Measurements from ENCODE around the gene BEGAIN. TPM values are rescaled to one million over a fixed set of nuclear protein-coding genes. Genes with fewer than 3 reads are reported as not detected.

BEGAIN gene
- total RNA-seq, 4 donors from 2014 or later: 0.22 to 1.3 (median 0.50) TPM; not detected in 1

DNA sequence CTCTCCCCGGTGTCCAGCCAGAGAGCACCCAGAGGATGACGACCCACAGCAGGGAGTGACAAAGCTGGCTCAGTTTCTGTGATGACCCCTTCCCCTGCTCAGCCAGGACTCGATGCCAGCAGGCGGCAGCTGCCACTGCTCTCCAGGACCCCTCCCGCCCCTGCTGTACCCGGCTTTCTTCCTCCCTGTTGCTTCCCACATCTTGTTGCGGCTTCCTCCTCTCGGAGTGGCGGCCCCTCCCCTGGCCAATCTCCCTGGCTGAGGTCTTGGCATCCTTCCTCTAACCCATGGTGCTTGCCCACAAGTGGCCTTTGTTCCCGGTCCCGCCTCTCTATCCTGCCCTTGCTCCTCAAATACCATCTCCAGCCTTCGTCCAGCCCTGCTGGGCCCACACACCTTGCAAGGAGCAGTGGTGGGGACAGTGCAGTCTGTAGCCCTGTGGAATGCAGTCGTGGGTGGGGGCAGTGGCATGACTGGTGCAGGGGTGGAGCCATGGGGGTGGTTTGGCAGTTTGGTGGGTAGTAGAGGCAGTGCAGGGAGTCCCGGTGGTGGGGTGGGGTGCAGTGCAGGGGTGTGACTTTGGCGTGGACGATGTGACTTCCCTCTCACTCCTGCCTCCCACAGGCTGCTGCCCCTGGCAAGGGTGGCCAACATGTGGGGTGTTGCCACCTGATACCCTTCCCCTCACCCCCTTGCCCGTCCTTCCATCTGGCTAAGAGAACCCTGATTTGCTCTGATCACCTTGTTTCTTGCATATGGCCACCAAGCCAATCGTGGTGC is 16.3 kb upstream of the BEGAIN start:
- DNase-seq: no peak
- 75 to 82% methylated on average over 16 to 18 of the region's 18 CpGs for WGBS, 2 donors
- Histone ChIP-seq H3K9me3 (no peaks in the 10 kb centered on the region), H3K4me3 (replicated peaks in 1 of 3) (no peak overlapping the region), H3K27ac (no peak overlapping the region), H3K36me3 (no peaks in the 10 kb centered on the region), H3K27me3 (no peaks in the 10 kb centered on the region), H3K4me1 (no peaks in the 10 kb centered on the region)
- intact Hi-C loops (cut with DNase I): no loop called here
- TF ChIP-seq, protein P1, sequence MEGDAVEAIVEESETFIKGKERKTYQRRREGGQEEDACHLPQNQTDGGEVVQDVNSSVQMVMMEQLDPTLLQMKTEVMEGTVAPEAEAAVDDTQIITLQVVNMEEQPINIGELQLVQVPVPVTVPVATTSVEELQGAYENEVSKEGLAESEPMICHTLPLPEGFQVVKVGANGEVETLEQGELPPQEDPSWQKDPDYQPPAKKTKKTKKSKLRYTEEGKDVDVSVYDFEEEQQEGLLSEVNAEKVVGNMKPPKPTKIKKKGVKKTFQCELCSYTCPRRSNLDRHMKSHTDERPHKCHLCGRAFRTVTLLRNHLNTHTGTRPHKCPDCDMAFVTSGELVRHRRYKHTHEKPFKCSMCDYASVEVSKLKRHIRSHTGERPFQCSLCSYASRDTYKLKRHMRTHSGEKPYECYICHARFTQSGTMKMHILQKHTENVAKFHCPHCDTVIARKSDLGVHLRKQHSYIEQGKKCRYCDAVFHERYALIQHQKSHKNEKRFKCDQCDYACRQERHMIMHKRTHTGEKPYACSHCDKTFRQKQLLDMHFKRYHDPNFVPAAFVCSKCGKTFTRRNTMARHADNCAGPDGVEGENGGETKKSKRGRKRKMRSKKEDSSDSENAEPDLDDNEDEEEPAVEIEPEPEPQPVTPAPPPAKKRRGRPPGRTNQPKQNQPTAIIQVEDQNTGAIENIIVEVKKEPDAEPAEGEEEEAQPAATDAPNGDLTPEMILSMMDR (IDR thresholded peaks at IDR 0.05): no peak
- no peak for TF ChIP-seq POLR2A (IDR thresholded peaks at IDR 0.05)

GRCh38 chr14:100602621-100603230 is 15.5 kb upstream of the BEGAIN start:
- intact Hi-C loops (cut with DNase I): no loop called here
- no peaks in the 10 kb centered on the region for H3K4me1 ChIP-seq
- no peak overlapping the region for H3K27ac ChIP-seq
- TF ChIP-seq, protein P1 (IDR thresholded peaks at IDR 0.05): no peak
- no peak for TF ChIP-seq POLR2A (IDR thresholded peaks at IDR 0.05)
- H3K4me3 ChIP-seq (replicated peaks in 1 of 3): no peak overlapping the region
- no peaks in the 10 kb centered on the region for H3K36me3 ChIP-seq
- 50 to 52% methylated on average over 7 of the region's 7 CpGs for WGBS, 2 donors
- no peak for DNase-seq
- H3K9me3 ChIP-seq: no peaks in the 10 kb centered on the region
- no peaks in the 10 kb centered on the region for H3K27me3 ChIP-seq

- 62 to 64% methylated on average over 4 of the region's 4 CpGs for whole genome bisulfite sequencing, 2 donors
- Histone ChIP-seq H3K4me1 (no peaks in the 10 kb centered on the region), H3K9me3 (no peaks in the 10 kb centered on the region), H3K4me3 (replicated peaks in 1 of 3) (no peak overlapping the region), H3K27ac (no peak overlapping the region), H3K27me3 (no peaks in the 10 kb centered on the region), H3K36me3 (no peaks in the 10 kb centered on the region)
- no peak for TF ChIP-seq POLR2A (IDR thresholded peaks at IDR 0.05)
- TF ChIP-seq, protein P1 (IDR thresholded peaks at IDR 0.05): no peak
- intact Hi-C loops (cut with DNase I): no loop called here
- DNase-seq: no peak
These were observed 14.7 kb upstream of the BEGAIN start for GRCh38 chr14:100601914-100602313.

GRCh38 chr14:100601064-100601463 is 13.8 kb upstream of the BEGAIN start:
- TF ChIP-seq, protein P1 (IDR thresholded peaks at IDR 0.05): no peak
- TF ChIP-seq POLR2A (IDR thresholded peaks at IDR 0.05): no peak
- no peaks in the 10 kb centered on the region for H3K4me1 ChIP-seq
- H3K27me3 ChIP-seq: no peaks in the 10 kb centered on the region
- H3K9me3 ChIP-seq: no peaks in the 10 kb centered on the region
- WGBS, 2 donors: 90 to 91% methylated on average over 2 of the region's 2 CpGs
- no peak overlapping the region for H3K4me3 ChIP-seq (replicated peaks in 1 of 3)
- intact Hi-C loops (cut with DNase I): no loop called here
- no peak for DNase-seq
- H3K36me3 ChIP-seq: no peaks in the 10 kb centered on the region
- H3K27ac ChIP-seq: no peak overlapping the region

GRCh38 chr14:100599981-100600380 is 12.8 kb upstream of the BEGAIN start:
- Histone ChIP-seq H3K27me3 (no peaks in the 10 kb centered on the region), H3K4me1 (no peaks in the 10 kb centered on the region), H3K4me3 (replicated peaks in 1 of 3) (no peak overlapping the region), H3K27ac (no peak overlapping the region), H3K36me3 (no peaks in the 10 kb centered on the region), H3K9me3 (no peaks in the 10 kb centered on the region)
- no peak for DNase-seq
- TF ChIP-seq POLR2A (IDR thresholded peaks at IDR 0.05): no peak
- TF ChIP-seq, protein P1 (IDR thresholded peaks at IDR 0.05): no peak
- intact Hi-C loops (cut with DNase I): no loop called here
- 75 to 85% methylated on average over 2 of the region's 2 CpGs for WGBS, 2 donors

Data from thyroid gland (tissue), 4 donors.